Measurements from ENCODE around the gene DDX23. TPM values are rescaled to one million over a fixed set of nuclear protein-coding genes. Genes with fewer than 3 reads are reported as not detected.

Gene DDX23
- total RNA-seq, 1 experiment from 2014 or later: 107 TPM

DNA sequence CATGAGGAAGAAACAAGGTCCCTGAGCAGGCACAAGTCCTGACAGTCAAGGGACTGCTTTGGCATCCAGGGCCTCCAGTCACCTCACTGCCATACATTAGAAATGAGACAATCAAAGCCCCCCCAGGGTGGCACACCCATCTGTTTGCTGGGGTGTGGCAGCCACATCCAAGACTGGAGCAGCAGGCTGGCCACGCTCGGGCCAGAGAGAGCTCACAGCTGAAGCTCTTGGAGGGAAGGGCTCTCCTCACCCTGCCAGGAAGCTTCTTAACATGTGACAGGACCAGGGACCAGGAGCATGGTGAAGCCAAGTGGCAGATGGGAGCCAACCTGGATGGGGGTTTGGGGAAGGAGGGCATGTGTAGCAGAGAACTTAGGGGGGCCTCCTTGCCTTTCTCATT lies 23.7 kb downstream of the DDX23 start:
- CTCF ChIA-PET: interaction anchor here (1.0 to 1.9 kb wide), 6 partner anchors 9 to 159 kb away, joined by 3 to 7 read pairs (median 4); partner anchors contain the start of gene WNT1

DNA sequence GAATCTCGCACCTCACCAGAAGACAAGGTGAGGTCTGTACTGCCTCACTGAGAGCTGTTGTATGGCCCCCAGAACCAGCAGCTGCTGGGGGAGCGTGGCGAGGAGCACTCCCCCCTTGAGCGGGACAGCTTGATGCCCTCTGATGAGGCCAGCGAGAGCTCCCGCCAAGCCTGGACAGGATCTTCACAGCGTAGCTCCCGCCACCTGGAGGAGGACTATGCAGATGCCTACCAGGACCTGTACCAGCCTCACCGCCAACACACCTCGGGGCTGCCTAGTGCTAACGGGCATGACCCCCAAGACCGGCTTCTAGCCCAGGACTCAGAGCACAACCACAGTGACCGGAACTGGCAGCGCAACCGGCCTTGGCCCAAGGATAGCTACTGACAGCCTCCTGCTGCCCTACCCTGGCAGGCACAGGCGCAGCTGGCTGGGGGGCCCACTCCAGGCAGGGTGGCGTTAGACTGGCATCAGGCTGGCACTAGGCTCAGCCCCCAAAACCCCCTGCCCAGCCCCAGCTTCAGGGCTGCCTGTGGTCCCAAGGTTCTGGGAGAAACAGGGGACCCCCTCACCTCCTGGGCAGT lies 24.4 kb downstream of the DDX23 start:
- H3K4me1 Mint-ChIP-seq: peaks cover 13% of the 10 kb centered on the region
- H3K36me3 Mint-ChIP-seq: peaks cover 37% of the 10 kb centered on the region
- no peak overlapping the region for H3K4me3 Mint-ChIP-seq
- H3K9me3 Mint-ChIP-seq: no peaks in the 10 kb centered on the region
- H3K27me3 Mint-ChIP-seq (ENCODE audit: low read depth): no peaks in the 10 kb centered on the region
- no peak for DNase-seq (ENCODE audit: low spot score)
- POLR2A ChIA-PET: interaction anchor here (1.1 to 1.9 kb wide), 2 partner anchors 25 to 145 kb away, joined by 3 to 8 read pairs; partner anchors contain the start of genes DDX23 and KANSL2
- H3K27ac Mint-ChIP-seq: no peak overlapping the region
- CTCF ChIA-PET: interaction anchor here (1.0 to 2.9 kb wide), 9 partner anchors 8 to 160 kb away, joined by 3 to 24 read pairs (median 5); partner anchors contain the start of gene WNT1
- ATAC-seq: no peak
- no peak for TF ChIP-seq NFE2L1 (CRISPR knock-in tag; IDR thresholded peaks at IDR 0.05)
- TF ChIP-seq, protein P1, sequence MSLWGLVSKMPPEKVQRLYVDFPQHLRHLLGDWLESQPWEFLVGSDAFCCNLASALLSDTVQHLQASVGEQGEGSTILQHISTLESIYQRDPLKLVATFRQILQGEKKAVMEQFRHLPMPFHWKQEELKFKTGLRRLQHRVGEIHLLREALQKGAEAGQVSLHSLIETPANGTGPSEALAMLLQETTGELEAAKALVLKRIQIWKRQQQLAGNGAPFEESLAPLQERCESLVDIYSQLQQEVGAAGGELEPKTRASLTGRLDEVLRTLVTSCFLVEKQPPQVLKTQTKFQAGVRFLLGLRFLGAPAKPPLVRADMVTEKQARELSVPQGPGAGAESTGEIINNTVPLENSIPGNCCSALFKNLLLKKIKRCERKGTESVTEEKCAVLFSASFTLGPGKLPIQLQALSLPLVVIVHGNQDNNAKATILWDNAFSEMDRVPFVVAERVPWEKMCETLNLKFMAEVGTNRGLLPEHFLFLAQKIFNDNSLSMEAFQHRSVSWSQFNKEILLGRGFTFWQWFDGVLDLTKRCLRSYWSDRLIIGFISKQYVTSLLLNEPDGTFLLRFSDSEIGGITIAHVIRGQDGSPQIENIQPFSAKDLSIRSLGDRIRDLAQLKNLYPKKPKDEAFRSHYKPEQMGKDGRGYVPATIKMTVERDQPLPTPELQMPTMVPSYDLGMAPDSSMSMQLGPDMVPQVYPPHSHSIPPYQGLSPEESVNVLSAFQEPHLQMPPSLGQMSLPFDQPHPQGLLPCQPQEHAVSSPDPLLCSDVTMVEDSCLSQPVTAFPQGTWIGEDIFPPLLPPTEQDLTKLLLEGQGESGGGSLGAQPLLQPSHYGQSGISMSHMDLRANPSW (CRISPR knock-in tag; conservative IDR thresholded peaks at IDR 0.05; ENCODE audit: low read depth): no peak
- TF ChIP-seq TCF7 (CRISPR knock-in tag; IDR thresholded peaks at IDR 0.05; ENCODE audit: low read depth): no peak
- TF ChIP-seq, protein P2, sequence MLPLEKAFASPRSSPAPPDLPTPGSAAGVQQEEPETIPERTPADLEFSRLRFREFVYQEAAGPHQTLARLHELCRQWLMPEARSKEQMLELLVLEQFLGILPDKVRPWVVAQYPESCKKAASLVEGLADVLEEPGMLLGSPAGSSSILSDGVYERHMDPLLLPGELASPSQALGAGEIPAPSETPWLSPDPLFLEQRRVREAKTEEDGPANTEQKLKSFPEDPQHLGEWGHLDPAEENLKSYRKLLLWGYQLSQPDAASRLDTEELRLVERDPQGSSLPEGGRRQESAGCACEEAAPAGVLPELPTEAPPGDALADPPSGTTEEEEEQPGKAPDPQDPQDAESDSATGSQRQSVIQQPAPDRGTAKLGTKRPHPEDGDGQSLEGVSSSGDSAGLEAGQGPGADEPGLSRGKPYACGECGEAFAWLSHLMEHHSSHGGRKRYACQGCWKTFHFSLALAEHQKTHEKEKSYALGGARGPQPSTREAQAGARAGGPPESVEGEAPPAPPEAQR (CRISPR knock-in tag; IDR thresholded peaks at IDR 0.05): no peak
- TF ChIP-seq, protein P3, sequence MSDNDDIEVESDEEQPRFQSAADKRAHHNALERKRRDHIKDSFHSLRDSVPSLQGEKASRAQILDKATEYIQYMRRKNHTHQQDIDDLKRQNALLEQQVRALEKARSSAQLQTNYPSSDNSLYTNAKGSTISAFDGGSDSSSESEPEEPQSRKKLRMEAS (CRISPR knock-in tag; IDR thresholded peaks at IDR 0.05): no peak
- TF ChIP-seq, protein P4, sequence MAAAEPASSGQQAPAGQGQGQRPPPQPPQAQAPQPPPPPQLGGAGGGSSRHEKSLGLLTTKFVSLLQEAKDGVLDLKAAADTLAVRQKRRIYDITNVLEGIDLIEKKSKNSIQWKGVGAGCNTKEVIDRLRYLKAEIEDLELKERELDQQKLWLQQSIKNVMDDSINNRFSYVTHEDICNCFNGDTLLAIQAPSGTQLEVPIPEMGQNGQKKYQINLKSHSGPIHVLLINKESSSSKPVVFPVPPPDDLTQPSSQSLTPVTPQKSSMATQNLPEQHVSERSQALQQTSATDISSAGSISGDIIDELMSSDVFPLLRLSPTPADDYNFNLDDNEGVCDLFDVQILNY (CRISPR knock-in tag; IDR thresholded peaks at IDR 0.05): no peak
- no peak for TF ChIP-seq ZNF416 (CRISPR knock-in tag; IDR thresholded peaks at IDR 0.05)
- no peak for TF ChIP-seq MXD4 (CRISPR knock-in tag; IDR thresholded peaks at IDR 0.05; ENCODE audit: borderline replicate concordance)
- TF ChIP-seq, protein P5, sequence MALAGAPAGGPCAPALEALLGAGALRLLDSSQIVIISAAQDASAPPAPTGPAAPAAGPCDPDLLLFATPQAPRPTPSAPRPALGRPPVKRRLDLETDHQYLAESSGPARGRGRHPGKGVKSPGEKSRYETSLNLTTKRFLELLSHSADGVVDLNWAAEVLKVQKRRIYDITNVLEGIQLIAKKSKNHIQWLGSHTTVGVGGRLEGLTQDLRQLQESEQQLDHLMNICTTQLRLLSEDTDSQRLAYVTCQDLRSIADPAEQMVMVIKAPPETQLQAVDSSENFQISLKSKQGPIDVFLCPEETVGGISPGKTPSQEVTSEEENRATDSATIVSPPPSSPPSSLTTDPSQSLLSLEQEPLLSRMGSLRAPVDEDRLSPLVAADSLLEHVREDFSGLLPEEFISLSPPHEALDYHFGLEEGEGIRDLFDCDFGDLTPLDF (CRISPR knock-in tag; IDR thresholded peaks at IDR 0.05): no peak
- TF ChIP-seq, protein P6, sequence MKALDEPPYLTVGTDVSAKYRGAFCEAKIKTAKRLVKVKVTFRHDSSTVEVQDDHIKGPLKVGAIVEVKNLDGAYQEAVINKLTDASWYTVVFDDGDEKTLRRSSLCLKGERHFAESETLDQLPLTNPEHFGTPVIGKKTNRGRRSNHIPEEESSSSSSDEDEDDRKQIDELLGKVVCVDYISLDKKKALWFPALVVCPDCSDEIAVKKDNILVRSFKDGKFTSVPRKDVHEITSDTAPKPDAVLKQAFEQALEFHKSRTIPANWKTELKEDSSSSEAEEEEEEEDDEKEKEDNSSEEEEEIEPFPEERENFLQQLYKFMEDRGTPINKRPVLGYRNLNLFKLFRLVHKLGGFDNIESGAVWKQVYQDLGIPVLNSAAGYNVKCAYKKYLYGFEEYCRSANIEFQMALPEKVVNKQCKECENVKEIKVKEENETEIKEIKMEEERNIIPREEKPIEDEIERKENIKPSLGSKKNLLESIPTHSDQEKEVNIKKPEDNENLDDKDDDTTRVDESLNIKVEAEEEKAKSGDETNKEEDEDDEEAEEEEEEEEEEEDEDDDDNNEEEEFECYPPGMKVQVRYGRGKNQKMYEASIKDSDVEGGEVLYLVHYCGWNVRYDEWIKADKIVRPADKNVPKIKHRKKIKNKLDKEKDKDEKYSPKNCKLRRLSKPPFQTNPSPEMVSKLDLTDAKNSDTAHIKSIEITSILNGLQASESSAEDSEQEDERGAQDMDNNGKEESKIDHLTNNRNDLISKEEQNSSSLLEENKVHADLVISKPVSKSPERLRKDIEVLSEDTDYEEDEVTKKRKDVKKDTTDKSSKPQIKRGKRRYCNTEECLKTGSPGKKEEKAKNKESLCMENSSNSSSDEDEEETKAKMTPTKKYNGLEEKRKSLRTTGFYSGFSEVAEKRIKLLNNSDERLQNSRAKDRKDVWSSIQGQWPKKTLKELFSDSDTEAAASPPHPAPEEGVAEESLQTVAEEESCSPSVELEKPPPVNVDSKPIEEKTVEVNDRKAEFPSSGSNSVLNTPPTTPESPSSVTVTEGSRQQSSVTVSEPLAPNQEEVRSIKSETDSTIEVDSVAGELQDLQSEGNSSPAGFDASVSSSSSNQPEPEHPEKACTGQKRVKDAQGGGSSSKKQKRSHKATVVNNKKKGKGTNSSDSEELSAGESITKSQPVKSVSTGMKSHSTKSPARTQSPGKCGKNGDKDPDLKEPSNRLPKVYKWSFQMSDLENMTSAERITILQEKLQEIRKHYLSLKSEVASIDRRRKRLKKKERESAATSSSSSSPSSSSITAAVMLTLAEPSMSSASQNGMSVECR (CRISPR knock-in tag; IDR thresholded peaks at IDR 0.05; ENCODE audit: borderline replicate concordance): no peak
- no peak for TF ChIP-seq CREB1 (CRISPR knock-in tag; IDR thresholded peaks at IDR 0.05)
- TF ChIP-seq KAT7 (CRISPR knock-in tag; IDR thresholded peaks at IDR 0.05; ENCODE audit: borderline replicate concordance): no peak
- TF ChIP-seq, protein P7, sequence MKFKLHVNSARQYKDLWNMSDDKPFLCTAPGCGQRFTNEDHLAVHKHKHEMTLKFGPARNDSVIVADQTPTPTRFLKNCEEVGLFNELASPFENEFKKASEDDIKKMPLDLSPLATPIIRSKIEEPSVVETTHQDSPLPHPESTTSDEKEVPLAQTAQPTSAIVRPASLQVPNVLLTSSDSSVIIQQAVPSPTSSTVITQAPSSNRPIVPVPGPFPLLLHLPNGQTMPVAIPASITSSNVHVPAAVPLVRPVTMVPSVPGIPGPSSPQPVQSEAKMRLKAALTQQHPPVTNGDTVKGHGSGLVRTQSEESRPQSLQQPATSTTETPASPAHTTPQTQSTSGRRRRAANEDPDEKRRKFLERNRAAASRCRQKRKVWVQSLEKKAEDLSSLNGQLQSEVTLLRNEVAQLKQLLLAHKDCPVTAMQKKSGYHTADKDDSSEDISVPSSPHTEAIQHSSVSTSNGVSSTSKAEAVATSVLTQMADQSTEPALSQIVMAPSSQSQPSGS (CRISPR knock-in tag; IDR thresholded peaks at IDR 0.05; ENCODE audit: borderline replicate concordance, low read depth): no peak
- TF ChIP-seq RELA (CRISPR knock-in tag; IDR thresholded peaks at IDR 0.05; ENCODE audit: borderline replicate concordance): no peak
- no peak for TF ChIP-seq ZNF317 (CRISPR knock-in tag; IDR thresholded peaks at IDR 0.05; ENCODE audit: borderline replicate concordance, low read depth)

More for the DNA sequence above, 23.7 kb downstream of the DDX23 start:
- POLR2A ChIA-PET: no interaction called here
- DNase-seq (ENCODE audit: low spot score) (no peak), ATAC-seq (no peak)
- H3K4me3 Mint-ChIP-seq: no peak overlapping the region
- no peaks in the 10 kb centered on the region for H3K9me3 Mint-ChIP-seq
- H3K4me1 Mint-ChIP-seq: peaks cover 13% of the 10 kb centered on the region
- H3K27ac Mint-ChIP-seq: no peak overlapping the region
- H3K36me3 Mint-ChIP-seq: peaks cover 43% of the 10 kb centered on the region
- TF ChIP-seq, protein P8, sequence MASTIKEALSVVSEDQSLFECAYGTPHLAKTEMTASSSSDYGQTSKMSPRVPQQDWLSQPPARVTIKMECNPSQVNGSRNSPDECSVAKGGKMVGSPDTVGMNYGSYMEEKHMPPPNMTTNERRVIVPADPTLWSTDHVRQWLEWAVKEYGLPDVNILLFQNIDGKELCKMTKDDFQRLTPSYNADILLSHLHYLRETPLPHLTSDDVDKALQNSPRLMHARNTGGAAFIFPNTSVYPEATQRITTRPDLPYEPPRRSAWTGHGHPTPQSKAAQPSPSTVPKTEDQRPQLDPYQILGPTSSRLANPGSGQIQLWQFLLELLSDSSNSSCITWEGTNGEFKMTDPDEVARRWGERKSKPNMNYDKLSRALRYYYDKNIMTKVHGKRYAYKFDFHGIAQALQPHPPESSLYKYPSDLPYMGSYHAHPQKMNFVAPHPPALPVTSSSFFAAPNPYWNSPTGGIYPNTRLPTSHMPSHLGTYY (CRISPR knock-in tag; IDR thresholded peaks at IDR 0.05): no peak
- TF ChIP-seq, protein P9, sequence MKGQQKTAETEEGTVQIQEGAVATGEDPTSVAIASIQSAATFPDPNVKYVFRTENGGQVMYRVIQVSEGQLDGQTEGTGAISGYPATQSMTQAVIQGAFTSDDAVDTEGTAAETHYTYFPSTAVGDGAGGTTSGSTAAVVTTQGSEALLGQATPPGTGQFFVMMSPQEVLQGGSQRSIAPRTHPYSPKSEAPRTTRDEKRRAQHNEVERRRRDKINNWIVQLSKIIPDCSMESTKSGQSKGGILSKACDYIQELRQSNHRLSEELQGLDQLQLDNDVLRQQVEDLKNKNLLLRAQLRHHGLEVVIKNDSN (CRISPR knock-in tag; IDR thresholded peaks at IDR 0.05): no peak
- TF ChIP-seq NR1H2 (CRISPR knock-in tag; IDR thresholded peaks at IDR 0.05): no peak
- H3K27me3 Mint-ChIP-seq (ENCODE audit: low read depth): no peaks in the 10 kb centered on the region

Measured in WTC11 (cell line).